HG03135 (cell line): ENCODE measurements around the gene CNOT2.
"Not testable (repeated sequence)": the region's sequence is repeated elsewhere in the genome, so short reads cannot be mapped to it uniquely, and the experiment has no call there.

Source experiments
- ATAC-seq: cut with Tn5 transposase; IDR thresholded peaks from one replicate; pipeline ENCODE4 v1.9.1; 2021; ENCODE audit warnings: mild to moderate bottlenecking, moderate library complexity; ENCODE audit not compliant: unreplicated experiment

CNOT2 gene

DNA sequence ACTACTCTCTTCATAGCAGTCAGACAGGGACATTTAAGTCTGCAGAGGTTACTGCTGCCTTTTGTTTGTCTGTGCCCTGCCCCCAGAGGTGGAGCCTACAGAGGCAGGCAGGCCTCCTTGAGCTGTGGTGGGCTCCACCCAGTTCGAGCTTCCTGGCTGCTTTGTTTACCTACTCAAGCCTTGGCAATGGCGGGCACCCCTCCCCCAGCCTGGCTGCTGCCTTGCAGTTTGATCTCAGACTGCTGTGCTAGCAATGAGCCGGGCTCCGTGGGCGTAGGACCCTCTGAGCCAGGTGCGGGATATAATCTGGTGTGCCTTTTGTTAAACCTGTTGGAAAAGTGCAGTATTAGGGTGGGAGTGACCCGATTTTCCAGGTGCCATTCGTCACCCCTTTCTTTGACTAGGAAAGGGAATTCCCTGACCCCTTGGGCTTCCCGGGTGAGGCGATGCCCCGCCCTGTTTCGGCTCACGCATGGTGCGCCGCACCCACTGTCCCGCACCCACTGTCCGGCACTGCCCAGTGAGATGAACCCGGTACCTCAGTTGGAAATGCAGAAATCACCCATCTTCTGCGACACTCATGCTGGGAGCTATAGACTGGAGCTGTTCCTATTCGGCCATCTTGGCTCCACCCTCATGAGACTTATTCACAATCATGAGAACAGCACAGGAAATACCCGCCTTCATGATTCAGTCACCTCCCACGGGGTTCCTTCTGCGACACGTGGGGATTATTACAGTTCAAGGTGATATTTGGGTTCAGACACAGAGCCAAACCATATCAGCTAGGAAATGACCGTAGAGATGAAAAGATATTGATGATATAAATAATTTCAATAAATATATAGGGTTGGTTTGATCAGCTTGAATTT is 61.7 kb downstream of the CNOT2 start:
- ATAC-seq, result not testable (repeated sequence)

DNA sequence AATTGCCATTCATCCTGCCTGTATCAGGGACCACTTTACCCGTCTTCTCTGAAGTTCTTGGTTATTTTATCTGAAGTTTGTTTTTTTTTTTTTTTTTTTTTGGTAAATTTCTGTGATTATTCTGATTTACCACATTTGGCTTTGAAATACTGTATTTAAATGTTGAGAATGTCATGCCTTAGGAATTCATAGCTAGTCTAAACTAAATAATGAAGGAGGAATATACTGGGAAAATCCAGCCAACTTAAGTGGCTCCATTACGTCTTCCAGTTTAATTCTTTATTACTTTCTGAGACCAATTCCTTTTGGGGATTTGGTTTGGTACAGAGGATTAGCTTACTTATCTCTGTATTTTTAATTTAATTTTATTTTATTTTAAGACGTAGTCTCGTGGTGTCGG is 62.6 kb downstream of the CNOT2 start:
- ATAC-seq, result no peak

DNA sequence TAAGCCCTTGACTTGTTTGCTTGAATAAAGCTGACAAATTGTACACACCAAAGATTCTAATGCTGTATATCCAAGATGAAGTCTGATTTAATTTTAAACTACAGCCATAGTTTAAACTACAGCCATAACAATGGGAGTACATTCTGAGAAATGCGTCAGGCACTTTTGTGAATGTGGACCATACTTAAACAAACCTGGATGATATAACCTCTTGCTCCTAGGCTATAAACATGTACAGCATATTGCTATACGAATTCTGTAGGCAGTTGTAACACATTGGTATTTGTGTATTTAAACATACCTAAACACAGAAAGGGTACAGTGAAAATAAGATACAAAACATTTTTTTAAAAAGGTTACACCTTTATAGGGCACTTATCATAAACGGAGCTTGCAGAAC is 63.4 kb downstream of the CNOT2 start:
- no peak for ATAC-seq

DNA sequence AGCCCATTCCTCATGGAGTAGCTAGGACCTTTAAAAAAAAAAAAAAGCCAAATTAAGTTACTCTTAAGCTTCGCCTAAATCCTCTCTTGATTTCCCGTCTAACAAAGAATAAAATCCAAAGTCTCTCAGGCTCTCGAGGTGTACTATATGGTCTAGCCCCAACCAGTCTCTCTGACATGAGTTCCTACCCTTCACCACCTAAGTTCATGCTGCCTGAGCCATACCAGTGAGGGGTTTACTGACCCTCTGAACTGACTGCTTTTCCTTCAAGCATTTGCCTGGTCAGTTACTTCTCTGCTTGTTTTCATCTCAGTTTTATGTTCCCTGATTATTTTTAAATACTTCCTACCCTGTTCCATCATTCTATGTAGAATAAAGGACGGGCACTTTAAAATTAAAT is 64.6 kb downstream of the CNOT2 start:
- no peak for ATAC-seq

DNA sequence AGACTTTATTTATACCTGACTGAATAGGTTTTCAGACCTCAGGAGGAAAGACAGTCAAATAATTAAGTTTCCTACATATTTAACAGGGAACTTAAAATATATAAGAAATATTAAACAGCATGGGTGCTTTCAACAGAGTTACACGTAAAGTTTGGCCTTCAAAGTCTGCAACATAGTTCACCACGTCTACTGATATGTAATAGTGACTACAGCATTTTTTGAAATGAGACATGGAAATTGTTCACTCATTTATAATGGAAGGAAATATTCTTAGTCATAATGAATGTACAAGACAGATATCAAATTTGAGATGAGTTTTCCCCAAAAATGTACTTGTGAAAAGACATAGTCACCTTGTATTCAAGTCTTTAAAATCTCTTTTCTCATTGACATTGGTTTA is 66.1 kb downstream of the CNOT2 start:
- no peak for ATAC-seq

DNA sequence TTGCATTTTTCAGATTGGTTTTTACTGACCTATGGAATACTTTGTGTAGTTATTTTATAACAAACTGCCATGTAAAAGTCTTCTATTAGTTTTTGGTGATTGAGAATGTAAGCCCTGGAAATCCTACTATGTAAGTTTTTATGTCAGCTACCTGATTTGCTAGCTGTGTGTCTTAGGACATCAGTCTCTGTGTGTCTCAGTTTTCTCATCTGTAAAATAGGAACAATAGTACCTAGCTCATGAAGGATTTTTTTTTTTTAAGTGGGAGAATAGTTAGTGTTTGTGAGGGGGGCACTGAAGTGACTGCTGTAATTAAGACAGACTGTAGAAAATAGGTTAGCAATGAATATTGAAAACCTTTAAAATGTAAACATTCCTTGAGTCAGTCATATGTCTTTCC is 70.9 kb downstream of the CNOT2 start:
- ATAC-seq, result no peak

DNA sequence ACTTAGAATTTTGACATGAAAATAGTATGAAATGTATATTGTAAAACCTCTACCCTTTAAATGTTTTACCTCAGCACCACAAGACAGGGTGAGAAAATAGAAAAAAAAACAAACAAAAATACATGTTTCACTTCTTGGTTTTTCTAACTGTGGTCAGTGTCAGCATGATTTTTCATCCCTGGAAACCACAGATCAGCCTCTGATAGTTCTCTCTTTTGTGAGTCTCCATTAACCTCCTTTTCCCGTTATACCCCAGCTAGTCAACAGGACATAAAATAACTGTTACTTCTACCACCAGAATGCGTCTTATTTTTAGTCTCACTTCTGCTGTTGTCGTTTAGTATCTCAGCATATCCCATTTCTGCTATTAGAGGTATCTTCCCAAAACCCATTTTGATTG is 74.5 kb downstream of the CNOT2 start:
- peak; percentile 82 for ATAC-seq

DNA sequence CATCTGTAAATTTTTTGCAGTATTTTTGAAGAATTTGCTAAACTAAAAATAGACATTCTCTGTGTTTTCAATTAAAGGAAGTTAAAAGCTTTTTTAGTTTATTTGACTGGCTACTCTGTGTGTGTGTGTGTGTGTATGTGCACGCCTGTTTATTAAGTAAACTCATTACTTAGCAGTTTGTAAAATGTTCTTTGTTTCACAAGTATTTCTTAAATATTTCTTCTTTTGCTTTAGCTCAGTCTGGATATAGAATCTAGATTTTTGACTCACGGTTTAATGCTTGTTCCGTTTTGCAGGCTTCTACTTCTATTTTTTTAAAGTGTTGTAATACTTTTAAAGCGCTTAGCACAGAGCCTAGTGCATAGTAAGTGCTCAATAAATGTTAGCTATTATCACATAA is 76.4 kb downstream of the CNOT2 start:
- ATAC-seq, result no peak

DNA sequence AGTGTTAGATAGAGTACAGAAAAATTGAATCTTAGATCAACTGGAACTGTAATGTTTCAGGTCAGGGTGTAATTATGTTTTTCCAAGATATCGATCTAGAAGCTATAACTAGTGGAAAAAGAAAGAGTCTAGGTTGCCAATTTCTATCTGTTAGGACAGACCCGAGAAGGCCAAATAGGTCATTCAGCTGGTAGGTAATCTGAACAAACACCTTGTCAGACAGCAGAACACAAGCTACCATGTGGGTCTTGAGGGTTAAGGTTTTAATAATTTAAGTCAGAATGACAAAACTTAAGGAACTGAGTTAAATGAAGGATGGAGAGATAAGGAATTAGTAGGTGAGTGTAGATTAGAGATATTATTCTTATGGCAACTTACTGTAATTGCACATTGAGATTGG is 78.0 kb downstream of the CNOT2 start:
- no peak for ATAC-seq

DNA sequence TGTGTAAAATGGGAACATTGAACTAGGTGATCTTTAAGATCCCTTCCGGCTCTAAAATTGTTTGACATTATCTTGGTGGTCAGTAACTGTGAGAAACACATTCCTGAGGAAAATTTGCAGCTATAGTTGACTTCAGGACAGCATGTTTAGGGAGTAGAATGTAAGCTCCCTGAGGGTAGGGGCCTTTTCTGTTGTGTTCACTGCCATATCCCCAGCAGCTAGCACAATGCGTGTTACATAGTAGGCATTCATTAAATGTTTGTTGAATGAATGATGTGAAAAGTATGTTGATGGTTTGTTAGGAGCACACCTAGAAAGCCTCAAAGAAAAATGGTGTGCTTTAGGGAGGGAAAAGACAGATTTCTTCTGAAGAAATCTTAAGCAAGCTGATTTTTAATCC is 84.3 kb downstream of the CNOT2 start:
- ATAC-seq, result no peak

DNA sequence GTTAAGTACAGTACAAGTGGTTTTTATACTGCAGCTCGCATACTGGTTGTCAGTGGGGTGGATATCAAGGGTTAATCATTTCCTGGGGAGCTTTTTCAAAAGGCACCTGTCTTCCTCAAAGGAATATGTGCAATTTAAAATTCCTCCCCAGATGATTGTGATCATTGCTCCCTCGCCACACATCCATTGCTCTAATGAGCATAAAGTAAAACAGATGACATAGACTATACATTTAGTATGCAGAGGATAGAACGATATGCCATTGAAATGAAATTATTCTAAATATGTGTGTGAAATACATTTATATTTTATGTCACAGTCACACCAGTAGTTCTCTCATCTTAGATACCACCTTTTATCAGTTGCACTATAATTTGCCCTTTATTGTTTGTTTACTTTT is 86.5 kb downstream of the CNOT2 start:
- ATAC-seq, result no peak

DNA sequence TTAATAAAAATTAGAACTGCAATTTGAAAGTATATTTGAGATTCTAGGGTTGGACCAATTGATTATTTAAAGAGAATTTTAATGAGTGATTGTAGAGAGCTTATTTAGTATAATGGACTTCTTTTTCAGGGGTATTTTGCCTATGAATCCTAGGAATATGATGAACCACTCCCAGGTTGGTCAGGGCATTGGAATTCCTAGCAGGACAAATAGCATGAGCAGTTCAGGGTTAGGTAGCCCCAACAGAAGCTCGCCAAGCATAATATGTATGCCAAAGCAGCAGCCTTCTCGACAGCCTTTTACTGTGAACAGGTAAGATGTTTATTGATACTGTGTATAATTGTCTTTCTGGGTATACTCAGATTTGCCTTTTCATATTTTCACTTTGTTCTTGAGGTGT is 86.9 kb downstream of the CNOT2 start:
- ATAC-seq, result no peak

DNA sequence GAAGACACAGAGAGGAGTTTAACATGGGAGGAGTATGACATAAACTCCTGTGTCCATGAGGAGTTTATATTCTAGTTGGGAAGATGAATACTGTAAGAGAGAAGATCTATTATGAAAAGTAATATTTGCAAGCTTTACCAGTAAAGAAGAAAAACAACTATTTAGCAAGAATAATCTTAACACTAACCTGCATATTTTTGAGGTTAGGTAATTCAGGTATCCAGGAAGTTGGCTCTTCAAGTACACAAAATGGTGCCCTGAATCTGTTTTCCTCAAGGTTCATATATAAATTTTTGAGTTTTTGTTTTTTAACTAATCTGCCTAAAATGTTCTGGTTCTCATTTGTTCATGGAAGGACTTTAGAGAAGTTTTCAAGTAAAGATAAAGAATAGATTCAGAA is 89.0 kb downstream of the CNOT2 start:
- no peak for ATAC-seq

DNA sequence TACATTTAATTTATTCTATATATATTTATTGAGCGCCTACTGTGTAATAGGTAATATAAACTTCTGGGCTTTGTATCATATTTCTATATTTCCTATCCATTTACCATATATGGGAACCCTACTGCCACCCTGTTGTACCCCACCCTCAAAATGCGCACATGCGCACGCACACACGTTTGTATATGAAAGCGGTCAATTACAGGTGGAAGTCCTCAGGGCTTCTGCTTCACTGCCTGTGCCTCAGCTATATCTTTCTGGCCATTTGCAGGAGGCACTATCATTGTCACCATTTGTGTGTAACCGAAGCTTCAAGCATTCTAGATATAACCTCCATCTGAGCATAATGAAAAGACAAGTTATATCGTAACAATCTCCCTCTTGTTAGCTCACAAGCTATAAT is 91.5 kb downstream of the CNOT2 start:
- ATAC-seq, result no peak

DNA sequence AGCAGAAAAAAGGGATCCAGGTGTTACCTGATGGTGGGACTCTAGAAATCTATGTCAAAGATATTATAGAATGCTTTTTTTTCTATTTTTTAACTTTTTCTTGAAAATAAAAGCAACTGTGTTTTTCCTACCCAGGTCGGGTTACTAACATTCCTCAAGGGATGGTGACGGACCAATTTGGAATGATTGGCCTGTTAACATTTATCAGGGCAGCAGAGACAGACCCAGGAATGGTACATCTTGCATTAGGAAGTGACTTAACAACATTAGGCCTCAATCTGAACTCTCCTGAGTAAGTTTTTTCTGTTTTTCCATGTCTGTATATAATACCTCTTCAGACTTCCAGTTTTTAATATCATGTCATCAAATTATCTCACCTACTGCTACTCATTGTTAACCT is 95.3 kb downstream of the CNOT2 start:
- no peak for ATAC-seq

DNA sequence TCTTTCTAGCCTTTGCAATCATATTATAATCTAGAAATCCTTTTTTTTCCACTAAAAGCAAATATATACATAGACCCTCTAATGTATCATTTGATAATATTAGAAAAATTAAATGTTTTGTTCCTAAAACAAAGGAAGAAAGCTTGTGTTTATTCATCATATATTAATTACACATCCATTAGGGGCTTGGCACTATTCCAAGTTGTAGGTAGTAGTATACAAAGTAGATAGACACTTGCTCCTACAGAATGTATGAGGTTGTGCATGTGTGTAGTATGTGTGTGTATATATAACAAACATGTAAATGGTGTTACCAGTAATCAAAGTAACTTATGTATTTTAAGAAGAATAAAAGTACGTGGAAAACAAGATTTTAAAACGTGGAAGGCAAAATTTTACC is 107.8 kb downstream of the CNOT2 start:
- no peak for ATAC-seq

DNA sequence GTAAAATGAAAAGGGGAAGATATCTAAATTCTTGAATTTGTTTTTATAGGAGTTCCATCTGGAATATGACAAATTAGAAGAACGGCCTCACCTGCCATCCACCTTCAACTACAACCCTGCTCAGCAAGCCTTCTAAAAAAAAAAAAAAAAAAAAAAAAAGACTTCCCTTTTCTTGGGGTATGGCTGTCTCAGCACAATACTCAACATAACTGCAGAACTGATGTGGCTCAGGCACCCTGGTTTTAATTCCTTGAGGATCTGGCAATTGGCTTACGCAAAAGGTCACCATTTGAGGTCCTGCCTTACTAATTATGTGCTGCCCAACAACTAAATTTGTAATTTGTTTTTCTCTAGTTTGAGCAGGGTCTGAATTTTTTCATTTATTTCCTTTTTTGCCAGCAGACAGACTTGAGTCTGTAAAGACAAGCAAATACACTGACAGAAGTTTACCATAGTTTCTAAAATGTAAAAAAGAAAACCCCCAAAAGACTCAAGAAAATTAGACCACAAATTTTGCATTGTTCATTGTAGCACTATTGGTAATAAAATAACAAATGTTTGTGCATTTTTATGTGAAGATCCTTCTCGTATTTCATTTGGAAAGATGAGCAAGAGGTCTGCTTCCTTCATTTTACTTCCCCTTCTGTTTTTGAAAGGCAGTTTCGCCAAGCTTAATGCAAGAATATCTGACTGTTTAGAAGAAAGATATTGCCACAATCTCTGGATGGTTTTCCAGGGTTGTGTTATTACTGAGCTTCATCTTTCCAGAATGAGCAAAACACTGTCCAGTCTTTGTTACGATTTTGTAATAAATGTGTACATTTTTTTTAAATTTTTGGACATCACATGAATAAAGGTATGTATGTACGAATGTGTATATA is 110.8 kb downstream of the CNOT2 start:
- no peak for ATAC-seq

DNA sequence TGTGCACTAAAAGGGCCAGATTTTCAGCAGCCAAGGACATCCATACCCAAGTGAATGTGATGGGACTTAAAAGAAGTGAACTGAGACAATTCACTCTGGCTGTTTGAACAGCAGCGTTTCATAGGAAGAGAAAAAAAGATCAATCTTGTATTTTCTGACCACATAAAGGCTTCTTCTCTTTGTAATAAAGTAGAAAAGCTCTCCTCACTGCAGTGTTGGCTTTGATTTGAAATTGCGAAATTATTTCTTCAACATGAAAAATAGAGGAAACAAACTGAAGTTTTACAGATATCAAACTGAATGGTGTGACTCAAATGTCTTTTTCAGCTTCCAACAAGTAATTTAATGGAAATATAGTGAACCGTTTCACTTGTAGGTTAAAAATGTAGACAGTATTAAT is 111.6 kb downstream of the CNOT2 start:
- ATAC-seq, result no peak

DNA sequence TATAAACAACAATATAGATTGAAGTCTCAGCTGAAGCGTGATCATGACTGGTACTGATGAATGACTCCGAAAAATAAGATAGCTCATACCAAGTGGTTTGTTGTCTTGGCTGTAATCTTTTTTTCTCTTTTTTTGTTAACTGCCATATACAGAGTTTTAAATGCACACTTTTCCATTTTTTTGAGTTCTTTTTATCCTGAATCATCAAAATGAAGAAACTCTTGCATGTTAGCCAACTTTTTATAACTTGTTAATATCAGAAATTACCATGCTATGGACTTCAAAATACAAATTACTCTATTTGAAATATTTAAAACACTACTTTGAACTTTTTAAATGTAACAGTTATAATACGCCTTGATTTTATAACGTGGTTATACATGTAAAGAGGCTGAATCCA is 112.7 kb downstream of the CNOT2 start:
- no peak for ATAC-seq

DNA sequence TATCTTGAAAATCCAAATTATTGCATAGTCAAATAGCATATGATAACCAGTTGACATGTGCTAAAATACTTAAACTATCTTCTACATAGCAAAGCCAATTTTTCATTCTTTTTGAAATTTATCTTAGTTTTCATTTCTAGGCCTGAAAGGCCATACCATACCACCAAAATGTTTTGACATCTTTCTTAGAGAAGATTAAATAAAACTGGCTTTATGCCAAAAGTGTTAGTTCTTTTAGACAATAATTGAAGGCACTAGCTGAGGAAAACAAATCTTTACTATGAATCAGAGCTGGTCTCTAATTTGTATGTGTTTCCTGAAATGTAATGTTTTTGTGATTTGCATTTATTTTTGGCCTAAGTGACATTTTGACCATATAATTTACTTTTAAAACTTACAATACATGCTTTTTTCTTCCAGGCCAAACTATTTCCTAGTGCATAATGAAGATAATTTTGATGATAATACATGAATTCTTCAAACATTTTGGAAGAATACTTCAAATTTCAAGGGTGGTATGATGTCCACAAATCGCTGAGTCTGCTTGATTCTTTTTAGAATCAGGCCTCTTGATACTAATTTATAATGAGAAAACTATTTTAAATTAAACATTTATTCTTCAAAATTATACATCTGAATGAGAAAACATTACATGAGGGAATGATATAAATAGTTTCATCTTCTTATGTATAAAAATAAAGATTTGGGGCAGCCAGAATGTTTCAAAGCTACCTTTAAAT is 116.4 kb downstream of the CNOT2 start:
- no peak for ATAC-seq

DNA sequence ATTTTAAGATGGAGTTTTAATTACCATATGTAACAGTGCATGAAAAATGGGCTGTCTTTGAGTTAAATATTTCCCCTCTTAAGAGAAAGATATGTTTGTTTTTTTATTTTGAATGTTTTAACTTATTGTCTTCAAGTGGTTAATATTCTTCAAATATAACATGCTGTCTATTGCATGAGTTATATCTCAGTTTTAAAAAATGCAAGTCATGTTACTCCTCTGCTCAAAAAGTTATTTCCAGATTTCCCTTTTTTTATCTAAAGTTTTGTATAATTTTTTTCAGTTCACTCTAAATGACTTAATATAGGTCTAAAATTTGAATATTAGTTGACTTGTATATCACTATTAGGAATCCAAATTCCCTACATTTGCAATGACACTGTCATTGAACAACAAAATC is 117.0 kb downstream of the CNOT2 start:
- ATAC-seq, result no peak
